Measurements from ENCODE around the gene MNX1. TPM values are rescaled to one million over a fixed set of nuclear protein-coding genes. Genes with fewer than 3 reads are reported as not detected.

MNX1 gene
- total and polyA plus RNA-seq, 2 donors (not counting 3 experiments of a cell fraction or from before 2014, with no cell fraction given), result not detected

GRCh38 chr7:156989766-156990535 is 20.5 kb downstream of the MNX1 start:
- CTCF ChIA-PET, result interaction anchor here (1.3 kb wide), 1 partner anchor 41 kb away, joined by 3 read pairs; the partner anchor contains the start of gene NOM1
- no peaks in the 10 kb centered on the region for H3K9me1 ChIP-seq (replicated peaks; ENCODE audit: control insufficient read depth, extremely low read depth, insufficient read depth, low read length)
- H3K79me2 ChIP-seq (ENCODE audit: control insufficient read depth, insufficient read depth, low read length), result no peaks in the 10 kb centered on the region
- intact Hi-C loops (cut with micrococcal nuclease) (no loop called here), dilution Hi-C loops (cut with MboI; ENCODE audit: extremely low pct_ligation_motif_present, low sequenced_read_pairs) (no loop called here)
- no peaks in the 10 kb centered on the region for H3K36me3 ChIP-seq (ENCODE audit: control insufficient read depth in 2 of 2, extremely low read depth in 1 of 2, insufficient read depth in 2 of 2, low read length in 2 of 2)
- H2AFZ ChIP-seq (ENCODE audit: low read depth, low read length), result no peak overlapping the region
- no peak overlapping the region for H3K4me3 ChIP-seq (replicated peaks in 1 of 3; ENCODE audit: insufficient read depth in 1 of 3, low read depth in 1 of 3, low read length in 3 of 3)
- no peak for FAIRE-seq
- BruUV-seq (replicated peaks), result no TSS peak
- DNase-seq (ENCODE audit: low read depth, low spot score), result no peak
- no peaks in the 10 kb centered on the region for H3K9me3 ChIP-seq (replicated peaks; ENCODE audit: control insufficient read depth, insufficient read depth, low read length)
- no peak overlapping the region for H3K9ac ChIP-seq (replicated peaks; ENCODE audit: extremely low read depth, insufficient read depth, low read length)
- POLR2A ChIA-PET, result interaction anchor here (0.6 kb wide), 1 partner anchor 1272 kb away, joined by 3 read pairs; no protein-coding TSS in a partner anchor
- peaks cover 3 to 4% of the 10 kb centered on the region in 2 experiments for H3K27me3 ChIP-seq (ENCODE audit: control insufficient read depth in 2 of 2, insufficient read depth in 2 of 2, low read length in 2 of 2)
- H3K4me2 ChIP-seq (ENCODE audit: insufficient read depth, low read length), result no peak overlapping the region
- TF ChIP-seq EZH2 (IDR thresholded peaks at IDR 0.05; ENCODE audit: borderline replicate concordance, low read depth, low read length, severe bottlenecking) (no peak), CTCF (IDR thresholded peaks at IDR 0.05; ENCODE audit: extremely low read depth in 1 of 2, insufficient read depth in 1 of 2, low read depth in 1 of 2, low read length in 2 of 2) (no peak), MAX (IDR thresholded peaks at IDR 0.05; ENCODE audit: insufficient read depth, insufficient read length) (no peak), GATA2 (IDR thresholded peaks at IDR 0.05; ENCODE audit: insufficient read depth, insufficient read length, low read depth, low read length) (no peak), MYC (IDR thresholded peaks at IDR 0.05; ENCODE audit: low read depth, low read length) (no peak), POLR2AphosphoS5 (IDR thresholded peaks at IDR 0.05; ENCODE audit: insufficient read depth, low read depth, low read length) (no peak), FOS (IDR thresholded peaks at IDR 0.05; ENCODE audit: borderline replicate concordance, insufficient read depth, low read length) (no peak), POLR2A (IDR thresholded peaks at IDR 0.05; ENCODE audit: low read depth, low read length) (no peak), JUN (IDR thresholded peaks at IDR 0.05; ENCODE audit: borderline replicate concordance, insufficient read depth, insufficient read length, low read depth) (no peak)
- no peaks in the 10 kb centered on the region for H3K4me1 ChIP-seq (ENCODE audit: control insufficient read depth, extremely low read depth, insufficient read depth, low read length)
- H4K20me1 ChIP-seq (replicated peaks; ENCODE audit: control insufficient read depth, extremely low read depth, insufficient read depth, low read length), result no peaks in the 10 kb centered on the region
- H3K27ac ChIP-seq (ENCODE audit: insufficient read depth, low read depth, low read length), result no peak overlapping the region

Measured in endothelial cell of umbilical vein (primary cell).